Panc1 (cell line): Measurements from ENCODE around the gene FABP1. TPM values are rescaled to one million over a fixed set of nuclear protein-coding genes. Genes with fewer than 3 reads are reported as not detected.

ENCODE experiments used
- ATAC-seq: fragments of 200-7000 bp; cut with Tn5 transposase; 2 replicates; pipeline ENCODE4 v1.9.1; 2020; ENCODE audit warnings: mild to moderate bottlenecking, moderate library complexity
- BruUV-seq: library from RNA; stranded (reverse); fragments of 400-500 nt; replicated peaks from 2 replicates; lab custom pipeline; 2021; lab: Mats Ljungman, UMichigan
- CTCF ChIA-PET: fragments of 300-600 bp; sonication (Branson Sonifier 250); formaldehyde crosslinking; loops from one replicate; lab custom pipeline; 2022; ENCODE audit warnings: antibody characterized with exemption; lab: Charles Lee
- POLR2A ChIA-PET: fragments of 300-600 bp; sonication (Branson Sonifier 250); formaldehyde crosslinking; loops from one replicate; lab custom pipeline; 2022; ENCODE audit warnings: antibody characterized with exemption; lab: Charles Lee
- DNase-seq: peaks from one replicate; pipeline ENCODE4 v3.0.0-alpha.2; 2010; ENCODE audit warnings: low read depth, low spot score
- H3K27ac ChIP-seq: 2 replicates; pipeline ENCODE4 v1.5.1; 2011; ENCODE audit warnings: mild to moderate bottlenecking, low read length, inconsistent platforms
- H3K27me3 ChIP-seq: fragments of 200-500 bp; sonication (Bioruptor generic); 2 replicates; pipeline ENCODE4 v1.6.0; 2014; ENCODE audit warnings: low read length, inconsistent platforms; ENCODE audit not compliant: control insufficient read depth, insufficient read depth
- H3K36me3 ChIP-seq: fragments of 200-500 bp; sonication (Bioruptor generic); 2 replicates; pipeline ENCODE4 v1.5.1; 2014; ENCODE audit warnings: inconsistent platforms, mild to moderate bottlenecking, low read length, moderate library complexity; ENCODE audit not compliant: control insufficient read depth, insufficient read depth
- H3K4me1 ChIP-seq: 2 replicates; pipeline ENCODE4 v1.5.1; 2011; ENCODE audit warnings: inconsistent platforms, mild to moderate bottlenecking, low read length, moderate library complexity; ENCODE audit not compliant: control insufficient read depth, insufficient read depth
- H3K4me3 ChIP-seq, 2 experiments: 2 replicates each; pipeline ENCODE4 v1.5.1; 2011 to 2012; ENCODE audit warnings: low read depth in 2 of 2, low read length in 2 of 2, mild to moderate bottlenecking in 2 of 2, inconsistent platforms in 1 of 2, moderate library complexity in 1 of 2
- H3K9me3 ChIP-seq: fragments of 200-500 bp; sonication (Bioruptor generic); 2 replicates; pipeline ENCODE4 v1.5.1; 2014; ENCODE audit warnings: low read depth, mild to moderate bottlenecking, inconsistent platforms, low read length, moderate library complexity; ENCODE audit not compliant: control insufficient read depth, insufficient read depth
- POLR2AphosphoS5 ChIP-seq: IDR thresholded peaks from 2 replicates; pipeline ENCODE4 v1.6.1; 2012; ENCODE audit warnings: mild to moderate bottlenecking, low read depth, low read length, moderate library complexity
- SIN3A ChIP-seq: IDR thresholded peaks from 2 replicates; pipeline ENCODE4 v1.6.1; 2012; ENCODE audit warnings: low read depth, mild to moderate bottlenecking, low read length, moderate library complexity, borderline replicate concordance; ENCODE audit not compliant: insufficient read depth
- TCF7L2 ChIP-seq: IDR thresholded peaks from 2 replicates; pipeline ENCODE4 v1.6.1; 2011; ENCODE audit warnings: mild to moderate bottlenecking, low read depth, low read length, inconsistent platforms
- in situ Hi-C: cut with HindIII; loops from 2 replicates; pipeline ENCODE4 v1.10.0; 2016; ENCODE audit warnings: low sequenced_read_pairs, low pct_unique_long_range_greater_than_20kb
- intact Hi-C: fragments of 100-400 bp; cut with micrococcal nuclease; formaldehyde crosslinking; loops from one replicate; pipeline ENCODE4 v1.10.0; 2022; ENCODE audit not compliant: unreplicated experiment
- total RNA-seq: library from RNA; stranded (reverse); gene quantifications from one replicate; pipeline ENCODE4 v1.2.1, GENCODE V29; 2021; ENCODE audit not compliant: unreplicated experiment
- TF ChIP-seq, protein P1 (sequence below), 2 experiments: IDR thresholded peaks; 2 replicates each; pipeline ENCODE4 v1.6.1; 2011 to 2012; ENCODE audit warnings: low read depth in 2 of 2, control low read depth in 1 of 2, low read length in 1 of 2, mild to moderate bottlenecking in 1 of 2, moderate library complexity in 1 of 2; ENCODE audit not compliant: insufficient read depth in 1 of 2
- TF ChIP-seq, protein P2 (sequence below): fragments of 450-650 bp; IDR thresholded peaks from 2 replicates; pipeline ENCODE4 v1.5.1; 2017; ENCODE audit warnings: mild to moderate bottlenecking

The FABP1 gene
- total RNA-seq, 1 experiment from 2014 or later, result 0.36 TPM

DNA sequence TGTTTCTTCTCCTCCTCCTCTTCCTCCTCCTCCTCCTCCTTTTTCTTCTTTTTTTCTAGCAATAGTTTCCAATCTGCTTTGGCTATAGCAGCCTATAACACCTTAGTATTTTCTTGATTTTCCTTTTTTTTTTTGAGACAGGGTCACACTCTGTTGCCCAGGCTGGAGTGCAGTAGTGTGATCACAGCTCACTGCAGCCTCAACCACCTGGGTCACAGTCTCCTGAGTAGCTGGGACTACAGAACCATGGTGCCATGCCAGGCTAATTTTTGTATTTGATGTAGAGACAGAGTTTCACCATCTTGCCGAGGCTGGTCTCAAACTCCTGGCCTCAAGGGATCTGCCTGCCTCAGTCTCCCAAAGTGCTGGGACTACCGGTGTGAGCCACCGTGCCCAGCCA lies 31.6 kb upstream of the FABP1 start:
- CTCF ChIA-PET, result interaction anchor here (2.9 kb wide), 1 partner anchor 99 kb away, joined by 43 read pairs; no protein-coding TSS in a partner anchor
- ATAC-seq (no peak), DNase-seq (no peak)
- no peaks in the 10 kb centered on the region for H3K27me3 ChIP-seq
- in situ Hi-C loops (no loop called here), intact Hi-C loops (no loop called here)
- POLR2A ChIA-PET, result interaction anchor here (0.9 kb wide), 1 partner anchor 100 kb away, joined by 9 read pairs; no protein-coding TSS in a partner anchor
- no TSS peak for BruUV-seq
- H3K27ac ChIP-seq, result no peak overlapping the region
- TF ChIP-seq, protein P1, sequence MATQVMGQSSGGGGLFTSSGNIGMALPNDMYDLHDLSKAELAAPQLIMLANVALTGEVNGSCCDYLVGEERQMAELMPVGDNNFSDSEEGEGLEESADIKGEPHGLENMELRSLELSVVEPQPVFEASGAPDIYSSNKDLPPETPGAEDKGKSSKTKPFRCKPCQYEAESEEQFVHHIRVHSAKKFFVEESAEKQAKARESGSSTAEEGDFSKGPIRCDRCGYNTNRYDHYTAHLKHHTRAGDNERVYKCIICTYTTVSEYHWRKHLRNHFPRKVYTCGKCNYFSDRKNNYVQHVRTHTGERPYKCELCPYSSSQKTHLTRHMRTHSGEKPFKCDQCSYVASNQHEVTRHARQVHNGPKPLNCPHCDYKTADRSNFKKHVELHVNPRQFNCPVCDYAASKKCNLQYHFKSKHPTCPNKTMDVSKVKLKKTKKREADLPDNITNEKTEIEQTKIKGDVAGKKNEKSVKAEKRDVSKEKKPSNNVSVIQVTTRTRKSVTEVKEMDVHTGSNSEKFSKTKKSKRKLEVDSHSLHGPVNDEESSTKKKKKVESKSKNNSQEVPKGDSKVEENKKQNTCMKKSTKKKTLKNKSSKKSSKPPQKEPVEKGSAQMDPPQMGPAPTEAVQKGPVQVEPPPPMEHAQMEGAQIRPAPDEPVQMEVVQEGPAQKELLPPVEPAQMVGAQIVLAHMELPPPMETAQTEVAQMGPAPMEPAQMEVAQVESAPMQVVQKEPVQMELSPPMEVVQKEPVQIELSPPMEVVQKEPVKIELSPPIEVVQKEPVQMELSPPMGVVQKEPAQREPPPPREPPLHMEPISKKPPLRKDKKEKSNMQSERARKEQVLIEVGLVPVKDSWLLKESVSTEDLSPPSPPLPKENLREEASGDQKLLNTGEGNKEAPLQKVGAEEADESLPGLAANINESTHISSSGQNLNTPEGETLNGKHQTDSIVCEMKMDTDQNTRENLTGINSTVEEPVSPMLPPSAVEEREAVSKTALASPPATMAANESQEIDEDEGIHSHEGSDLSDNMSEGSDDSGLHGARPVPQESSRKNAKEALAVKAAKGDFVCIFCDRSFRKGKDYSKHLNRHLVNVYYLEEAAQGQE (IDR thresholded peaks at IDR 0.05; ENCODE audit: insufficient read depth in 1 of 2, low read depth in 2 of 2, low read length in 1 of 2), result no peak
- no peak for TF ChIP-seq SIN3A
- TF ChIP-seq, protein P2, sequence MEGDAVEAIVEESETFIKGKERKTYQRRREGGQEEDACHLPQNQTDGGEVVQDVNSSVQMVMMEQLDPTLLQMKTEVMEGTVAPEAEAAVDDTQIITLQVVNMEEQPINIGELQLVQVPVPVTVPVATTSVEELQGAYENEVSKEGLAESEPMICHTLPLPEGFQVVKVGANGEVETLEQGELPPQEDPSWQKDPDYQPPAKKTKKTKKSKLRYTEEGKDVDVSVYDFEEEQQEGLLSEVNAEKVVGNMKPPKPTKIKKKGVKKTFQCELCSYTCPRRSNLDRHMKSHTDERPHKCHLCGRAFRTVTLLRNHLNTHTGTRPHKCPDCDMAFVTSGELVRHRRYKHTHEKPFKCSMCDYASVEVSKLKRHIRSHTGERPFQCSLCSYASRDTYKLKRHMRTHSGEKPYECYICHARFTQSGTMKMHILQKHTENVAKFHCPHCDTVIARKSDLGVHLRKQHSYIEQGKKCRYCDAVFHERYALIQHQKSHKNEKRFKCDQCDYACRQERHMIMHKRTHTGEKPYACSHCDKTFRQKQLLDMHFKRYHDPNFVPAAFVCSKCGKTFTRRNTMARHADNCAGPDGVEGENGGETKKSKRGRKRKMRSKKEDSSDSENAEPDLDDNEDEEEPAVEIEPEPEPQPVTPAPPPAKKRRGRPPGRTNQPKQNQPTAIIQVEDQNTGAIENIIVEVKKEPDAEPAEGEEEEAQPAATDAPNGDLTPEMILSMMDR, result no peak
- TF ChIP-seq TCF7L2, result no peak
- TF ChIP-seq POLR2AphosphoS5, result no peak
- H3K9me3 ChIP-seq, result no peaks in the 10 kb centered on the region
- no peaks in the 10 kb centered on the region for H3K36me3 ChIP-seq
- no peaks in the 10 kb centered on the region for H3K4me1 ChIP-seq
- H3K4me3 ChIP-seq, result no peak overlapping the region

DNA sequence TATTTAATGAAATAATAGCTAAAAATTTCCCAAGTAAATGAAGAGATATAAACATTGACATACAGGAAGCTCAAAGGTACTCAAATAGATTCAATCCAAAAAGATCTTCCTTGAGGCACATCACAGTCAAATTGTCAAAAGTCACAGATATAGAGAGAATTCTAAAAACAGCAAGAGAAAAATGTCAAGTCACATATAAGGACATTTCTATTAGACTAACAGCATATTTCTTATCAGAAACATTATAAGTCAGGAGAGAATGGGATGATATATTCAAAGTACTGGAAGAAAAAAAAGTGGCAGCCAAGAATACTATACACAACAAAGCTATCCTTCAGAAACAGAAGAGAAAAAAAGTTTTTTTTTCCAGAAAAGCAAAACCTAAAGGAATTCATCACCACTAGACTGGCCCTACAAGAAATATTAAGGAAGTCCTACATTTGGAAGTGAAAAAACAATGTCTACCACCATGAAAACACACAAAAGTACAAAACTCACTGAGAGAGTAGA lies 21.1 kb upstream of the FABP1 start:
- ATAC-seq (no peak), DNase-seq (no peak)
- Histone ChIP-seq H3K4me1 (no peaks in the 10 kb centered on the region), H3K27me3 (no peaks in the 10 kb centered on the region; the same call in 1 of the 2 replicates), H3K4me3 (no peak overlapping the region), H3K36me3 (no peaks in the 10 kb centered on the region), H3K9me3 (peaks cover 10% of the 10 kb centered on the region; the same call in 1 of the 2 replicates), H3K27ac (no peak overlapping the region)
- BruUV-seq, result no TSS peak
- TF ChIP-seq TCF7L2 (no peak), SIN3A (no peak), POLR2AphosphoS5 (no peak)
- TF ChIP-seq, protein P2, result no peak
- TF ChIP-seq, protein P1 (IDR thresholded peaks at IDR 0.05; ENCODE audit: insufficient read depth in 1 of 2, low read depth in 2 of 2, low read length in 1 of 2), result no peak
- ChIA-PET CTCF (no interaction called here), POLR2A (no interaction called here)
- intact Hi-C loops (no loop called here), in situ Hi-C loops (no loop called here)
